ENCODE results near the gene GPLD1.

DNA sequence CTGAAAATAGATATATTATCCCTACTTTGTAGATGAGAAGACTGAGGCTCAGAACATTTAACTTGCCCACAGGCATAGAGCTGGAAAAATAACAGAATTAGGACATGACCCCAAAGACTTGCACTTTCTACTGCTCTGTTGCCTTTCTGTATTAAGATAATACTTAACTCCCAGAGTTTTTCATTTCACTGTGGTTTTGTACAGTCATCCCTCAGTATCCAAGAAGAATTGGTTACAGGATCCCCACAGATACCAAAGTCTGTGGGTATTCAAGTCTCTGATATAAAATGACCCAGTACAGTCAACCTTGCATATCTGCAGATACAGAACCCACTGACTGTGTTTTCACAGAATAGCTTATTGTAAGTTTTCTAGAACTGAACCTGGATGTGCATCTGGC lies 69.9 kb downstream of the GPLD1 start:
- TF ChIP-seq, protein P1, sequence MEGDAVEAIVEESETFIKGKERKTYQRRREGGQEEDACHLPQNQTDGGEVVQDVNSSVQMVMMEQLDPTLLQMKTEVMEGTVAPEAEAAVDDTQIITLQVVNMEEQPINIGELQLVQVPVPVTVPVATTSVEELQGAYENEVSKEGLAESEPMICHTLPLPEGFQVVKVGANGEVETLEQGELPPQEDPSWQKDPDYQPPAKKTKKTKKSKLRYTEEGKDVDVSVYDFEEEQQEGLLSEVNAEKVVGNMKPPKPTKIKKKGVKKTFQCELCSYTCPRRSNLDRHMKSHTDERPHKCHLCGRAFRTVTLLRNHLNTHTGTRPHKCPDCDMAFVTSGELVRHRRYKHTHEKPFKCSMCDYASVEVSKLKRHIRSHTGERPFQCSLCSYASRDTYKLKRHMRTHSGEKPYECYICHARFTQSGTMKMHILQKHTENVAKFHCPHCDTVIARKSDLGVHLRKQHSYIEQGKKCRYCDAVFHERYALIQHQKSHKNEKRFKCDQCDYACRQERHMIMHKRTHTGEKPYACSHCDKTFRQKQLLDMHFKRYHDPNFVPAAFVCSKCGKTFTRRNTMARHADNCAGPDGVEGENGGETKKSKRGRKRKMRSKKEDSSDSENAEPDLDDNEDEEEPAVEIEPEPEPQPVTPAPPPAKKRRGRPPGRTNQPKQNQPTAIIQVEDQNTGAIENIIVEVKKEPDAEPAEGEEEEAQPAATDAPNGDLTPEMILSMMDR (IDR thresholded peaks at IDR 0.05): no peak
- no peak for TF ChIP-seq POLR2A (IDR thresholded peaks at IDR 0.05)
